GM23338 (cell line): Measurements from ENCODE around the gene SLK. TPM values are rescaled to one million over a fixed set of nuclear protein-coding genes. Genes with fewer than 3 reads are reported as not detected.

Source experiments
- ATAC-seq: fragments of 200-7000 bp; cut with Tn5 transposase; 3 replicates; pipeline ENCODE4 v1.9.1; 2020
- DNase-seq: peaks from one replicate; pipeline ENCODE4 v3.0.0-alpha.2; 2015; ENCODE audit warnings: low spot score
- H2AFZ ChIP-seq: fragments of 200-600 bp; sonication (generic); 2 replicates; pipeline ENCODE4 v1.8.0; 2016; ENCODE audit warnings: antibody characterized with exemption, mild to moderate bottlenecking, moderate library complexity
- H3F3A ChIP-seq: fragments of 200-600 bp; sonication (generic); replicated peaks from 2 replicates; pipeline ENCODE4 v1.8.0; 2017; ENCODE audit warnings: antibody characterized with exemption, mixed run types, low read depth
- H3K27ac ChIP-seq: fragments of 200-600 bp; sonication (generic); 2 replicates; pipeline ENCODE4 v1.6.1; 2016; ENCODE audit warnings: low read depth
- H3K27me3 ChIP-seq: fragments of 200-600 bp; sonication (generic); 2 replicates; pipeline ENCODE4 v1.8.0; 2016; ENCODE audit warnings: mild to moderate bottlenecking, mixed run types, moderate library complexity; ENCODE audit not compliant: insufficient read depth
- H3K36me3 ChIP-seq: fragments of 200-600 bp; sonication (generic); 2 replicates; pipeline ENCODE4 v1.8.0; 2016; ENCODE audit warnings: mild to moderate bottlenecking; ENCODE audit not compliant: insufficient read depth
- H3K4me1 ChIP-seq: fragments of 200-600 bp; sonication (generic); 2 replicates; pipeline ENCODE4 v1.8.0; 2016; ENCODE audit warnings: mild to moderate bottlenecking, moderate library complexity; ENCODE audit not compliant: insufficient read depth
- H3K4me2 ChIP-seq: fragments of 200-600 bp; sonication (generic); 2 replicates; pipeline ENCODE4 v1.7.1; 2017; ENCODE audit warnings: mixed run types
- H3K4me3 ChIP-seq: fragments of 200-600 bp; sonication (generic); 2 replicates; pipeline ENCODE4 v1.6.1; 2016; ENCODE audit warnings: mixed run types
- H3K79me2 ChIP-seq: fragments of 200-600 bp; sonication (generic); replicated peaks from 2 replicates; pipeline ENCODE4 v1.8.0; 2017; ENCODE audit warnings: mild to moderate bottlenecking; ENCODE audit not compliant: insufficient read depth
- H3K9me2 ChIP-seq: fragments of 200-600 bp; sonication (generic); 2 replicates; pipeline ENCODE4 v1.8.0; 2017; ENCODE audit not compliant: insufficient read depth
- H4K20me1 ChIP-seq: fragments of 200-600 bp; sonication (generic); replicated peaks from 2 replicates; pipeline ENCODE4 v1.8.0; 2017; ENCODE audit warnings: mild to moderate bottlenecking; ENCODE audit not compliant: insufficient read depth
- H3K27ac Mint-ChIP-seq: 2 replicates; pipeline ENCODE4 v1.8.0; 2020; ENCODE audit warnings: inconsistent platforms, mild to moderate bottlenecking, moderate library complexity, mixed read lengths
- H3K27me3 Mint-ChIP-seq: 3 replicates; pipeline ENCODE4 v1.8.0; 2022; ENCODE audit warnings: low read depth, mild to moderate bottlenecking, moderate library complexity, mixed read lengths, inconsistent platforms; ENCODE audit not compliant: insufficient read depth, poor library complexity
- H3K36me3 Mint-ChIP-seq: 3 replicates; pipeline ENCODE4 v1.8.0; 2021; ENCODE audit warnings: low read depth, mild to moderate bottlenecking, inconsistent platforms, moderate library complexity, mixed read lengths
- H3K4me1 Mint-ChIP-seq: 3 replicates; pipeline ENCODE4 v1.8.0; 2020; ENCODE audit warnings: mild to moderate bottlenecking, inconsistent platforms, mixed read lengths
- H3K4me3 Mint-ChIP-seq: 3 replicates; pipeline ENCODE4 v1.8.0; 2021; ENCODE audit warnings: moderate library complexity, mild to moderate bottlenecking, inconsistent platforms, mixed read lengths
- H3K9me3 Mint-ChIP-seq: 3 replicates; pipeline ENCODE4 v1.8.0; 2020; ENCODE audit warnings: moderate library complexity, mild to moderate bottlenecking, inconsistent platforms, mixed read lengths
- CREB1 ChIP-seq: fragments of 250-450 bp; sonication (Bioruptor Pico); IDR thresholded peaks from 2 replicates; pipeline ENCODE4 v1.5.0; 2020; ENCODE audit warnings: low read depth, mild to moderate bottlenecking, moderate library complexity
- EZH2phosphoT487 ChIP-seq: fragments of 200-600 bp; sonication (generic); IDR thresholded peaks from one replicate; pipeline ENCODE4 v1.8.1; 2018; ENCODE audit warnings: antibody characterized with exemption; ENCODE audit not compliant: unreplicated experiment
- JUNB ChIP-seq: IDR thresholded peaks from one replicate; pipeline ENCODE4 v1.6.1; 2016; ENCODE audit warnings: antibody characterized with exemption; ENCODE audit not compliant: unreplicated experiment
- ZNF331 ChIP-seq: fragments of 250-450 bp; sonication (Bioruptor Pico); IDR thresholded peaks from 2 replicates; pipeline ENCODE4 v1.5.0; 2020; ENCODE audit warnings: low read depth, mild to moderate bottlenecking, moderate library complexity
- polyA plus RNA-seq: library from polyadenylated mRNA; unstranded; fragments of >200 nt; fragmentation: Nextera tagmentation; extraction: Ambion mirVana; gene quantifications from 2 replicates; pipeline ENCODE4 v1.2.1, GENCODE V29; 2016
- total RNA-seq: library from RNA; depleted of rRNA; stranded (reverse); fragments of >200 nt; shearing (Covaris generic); gene quantifications from 2 replicates; pipeline ENCODE4 v1.2.3, GENCODE V29; 2014
- TF ChIP-seq, protein P1 (sequence below): IDR thresholded peaks from 2 replicates; pipeline ENCODE4 v1.6.1; 2016; ENCODE audit warnings: antibody characterized with exemption
- TF ChIP-seq, protein P2 (sequence below), 2 experiments: fragments of 200-600 bp in 1 of 2; sonication (generic) in 1 of 2; conservative IDR thresholded peaks; 2 replicates each; pipeline versions ENCODE4 v1.5.1 to v1.6.1; 2016 to 2017; ENCODE audit warnings: antibody characterized with exemption in 2 of 2, low read depth in 2 of 2, mild to moderate bottlenecking in 2 of 2, moderate library complexity in 1 of 2
- TF ChIP-seq, protein P3 (sequence below): fragments of 250-450 bp; sonication (Bioruptor Pico); IDR thresholded peaks from 2 replicates; pipeline ENCODE4 v1.5.0; 2020; ENCODE audit warnings: mild to moderate bottlenecking, moderate library complexity

The SLK gene
- total and polyA plus RNA-seq, 2 experiments from 2014 or later = 8.4 to 21.5 TPM

DNA sequence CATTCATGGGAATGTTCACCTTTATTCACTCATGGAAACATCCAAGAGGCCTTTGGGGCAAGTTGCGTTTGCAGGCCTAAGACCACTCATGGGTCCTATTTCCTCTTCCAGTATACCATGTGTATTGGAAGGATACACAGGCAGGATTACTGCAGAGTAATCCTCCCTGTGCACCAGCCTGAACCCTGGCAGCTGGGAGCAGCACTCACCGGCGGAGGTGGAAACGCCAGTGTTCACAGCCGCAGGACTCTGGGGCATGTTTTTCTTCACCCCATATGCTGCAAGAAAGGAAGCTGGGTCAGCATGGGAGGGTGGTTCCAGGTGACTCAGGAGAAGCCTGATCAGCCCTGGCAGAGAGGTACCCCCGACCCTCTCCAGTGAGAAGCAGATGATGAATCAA, 94.3 kb downstream of the SLK start:
- Histone ChIP-seq H3K4me1 (peaks cover 25% of the 10 kb centered on the region), H3K4me3 (no peak overlapping the region), H3K9me2 (peaks cover 31% of the 10 kb centered on the region), H3K36me3 (no peaks in the 10 kb centered on the region), H2AFZ (no peak overlapping the region), H3K4me2 (no peak overlapping the region), H4K20me1 (no peaks in the 10 kb centered on the region), H3K27me3 (no peaks in the 10 kb centered on the region), H3K79me2 (no peaks in the 10 kb centered on the region), H3F3A (peaks cover 3% of the 10 kb centered on the region; the same call in 1 of the 2 replicates), H3K27ac (no peak overlapping the region)
- no peak for ATAC-seq
- no peak for DNase-seq
- Mint-ChIP-seq H3K4me1 (peaks cover 30% of the 10 kb centered on the region), H3K27me3 (peaks cover 10% of the 10 kb centered on the region), H3K36me3 (no peaks in the 10 kb centered on the region), H3K4me3 (no peak overlapping the region), H3K9me3 (no peaks in the 10 kb centered on the region), H3K27ac (no peak overlapping the region)
- no peak for TF ChIP-seq ZNF331 (CRISPR knock-in tag)

DNA sequence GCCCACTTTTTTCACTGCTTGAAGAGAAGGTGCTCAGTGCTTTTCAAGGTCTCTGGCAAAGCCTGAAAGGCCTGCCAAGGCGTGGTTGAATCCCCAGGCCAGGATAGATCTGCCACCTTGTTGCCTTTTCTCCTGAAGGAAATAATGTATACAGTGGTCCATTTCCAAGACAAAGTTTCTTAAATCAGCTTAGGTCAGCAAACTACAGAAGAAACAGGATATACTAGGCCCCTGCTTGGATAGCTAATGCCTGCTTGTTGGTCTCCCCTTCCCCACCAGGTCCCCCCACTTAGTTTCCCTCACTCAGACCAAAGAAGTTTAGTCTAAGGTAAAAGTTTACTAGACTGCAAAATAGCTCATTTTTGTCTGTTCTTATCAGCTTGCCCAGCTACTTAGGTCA, 98.8 kb downstream of the SLK start:
- Mint-ChIP-seq H3K9me3 (no peaks in the 10 kb centered on the region), H3K27me3 (peaks cover 15% of the 10 kb centered on the region), H3K27ac (no peak overlapping the region), H3K4me1 (peaks cover 33% of the 10 kb centered on the region), H3K36me3 (no peaks in the 10 kb centered on the region), H3K4me3 (no peak overlapping the region)
- no peak for ATAC-seq
- Histone ChIP-seq H2AFZ (peak overlapping the region; percentile 3; the same call in 1 of the 2 replicates), H3K4me3 (no peak overlapping the region), H3K4me2 (no peak overlapping the region), H3F3A (no peaks in the 10 kb centered on the region), H3K4me1 (peaks cover 32% of the 10 kb centered on the region), H3K27me3 (no peaks in the 10 kb centered on the region), H4K20me1 (no peaks in the 10 kb centered on the region), H3K36me3 (no peaks in the 10 kb centered on the region), H3K9me2 (peaks cover 29% of the 10 kb centered on the region), H3K27ac (no peak overlapping the region), H3K79me2 (no peaks in the 10 kb centered on the region)
- TF ChIP-seq CREB1 (CRISPR knock-in tag) = no peak
- no peak for TF ChIP-seq JUNB
- TF ChIP-seq, protein P1, sequence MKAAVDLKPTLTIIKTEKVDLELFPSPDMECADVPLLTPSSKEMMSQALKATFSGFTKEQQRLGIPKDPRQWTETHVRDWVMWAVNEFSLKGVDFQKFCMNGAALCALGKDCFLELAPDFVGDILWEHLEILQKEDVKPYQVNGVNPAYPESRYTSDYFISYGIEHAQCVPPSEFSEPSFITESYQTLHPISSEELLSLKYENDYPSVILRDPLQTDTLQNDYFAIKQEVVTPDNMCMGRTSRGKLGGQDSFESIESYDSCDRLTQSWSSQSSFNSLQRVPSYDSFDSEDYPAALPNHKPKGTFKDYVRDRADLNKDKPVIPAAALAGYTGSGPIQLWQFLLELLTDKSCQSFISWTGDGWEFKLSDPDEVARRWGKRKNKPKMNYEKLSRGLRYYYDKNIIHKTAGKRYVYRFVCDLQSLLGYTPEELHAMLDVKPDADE = no peak
- TF ChIP-seq, protein P2, sequence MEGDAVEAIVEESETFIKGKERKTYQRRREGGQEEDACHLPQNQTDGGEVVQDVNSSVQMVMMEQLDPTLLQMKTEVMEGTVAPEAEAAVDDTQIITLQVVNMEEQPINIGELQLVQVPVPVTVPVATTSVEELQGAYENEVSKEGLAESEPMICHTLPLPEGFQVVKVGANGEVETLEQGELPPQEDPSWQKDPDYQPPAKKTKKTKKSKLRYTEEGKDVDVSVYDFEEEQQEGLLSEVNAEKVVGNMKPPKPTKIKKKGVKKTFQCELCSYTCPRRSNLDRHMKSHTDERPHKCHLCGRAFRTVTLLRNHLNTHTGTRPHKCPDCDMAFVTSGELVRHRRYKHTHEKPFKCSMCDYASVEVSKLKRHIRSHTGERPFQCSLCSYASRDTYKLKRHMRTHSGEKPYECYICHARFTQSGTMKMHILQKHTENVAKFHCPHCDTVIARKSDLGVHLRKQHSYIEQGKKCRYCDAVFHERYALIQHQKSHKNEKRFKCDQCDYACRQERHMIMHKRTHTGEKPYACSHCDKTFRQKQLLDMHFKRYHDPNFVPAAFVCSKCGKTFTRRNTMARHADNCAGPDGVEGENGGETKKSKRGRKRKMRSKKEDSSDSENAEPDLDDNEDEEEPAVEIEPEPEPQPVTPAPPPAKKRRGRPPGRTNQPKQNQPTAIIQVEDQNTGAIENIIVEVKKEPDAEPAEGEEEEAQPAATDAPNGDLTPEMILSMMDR (conservative IDR thresholded peaks at IDR 0.05; ENCODE audit: low read depth in 2 of 2) = no peak
- TF ChIP-seq, protein P3, sequence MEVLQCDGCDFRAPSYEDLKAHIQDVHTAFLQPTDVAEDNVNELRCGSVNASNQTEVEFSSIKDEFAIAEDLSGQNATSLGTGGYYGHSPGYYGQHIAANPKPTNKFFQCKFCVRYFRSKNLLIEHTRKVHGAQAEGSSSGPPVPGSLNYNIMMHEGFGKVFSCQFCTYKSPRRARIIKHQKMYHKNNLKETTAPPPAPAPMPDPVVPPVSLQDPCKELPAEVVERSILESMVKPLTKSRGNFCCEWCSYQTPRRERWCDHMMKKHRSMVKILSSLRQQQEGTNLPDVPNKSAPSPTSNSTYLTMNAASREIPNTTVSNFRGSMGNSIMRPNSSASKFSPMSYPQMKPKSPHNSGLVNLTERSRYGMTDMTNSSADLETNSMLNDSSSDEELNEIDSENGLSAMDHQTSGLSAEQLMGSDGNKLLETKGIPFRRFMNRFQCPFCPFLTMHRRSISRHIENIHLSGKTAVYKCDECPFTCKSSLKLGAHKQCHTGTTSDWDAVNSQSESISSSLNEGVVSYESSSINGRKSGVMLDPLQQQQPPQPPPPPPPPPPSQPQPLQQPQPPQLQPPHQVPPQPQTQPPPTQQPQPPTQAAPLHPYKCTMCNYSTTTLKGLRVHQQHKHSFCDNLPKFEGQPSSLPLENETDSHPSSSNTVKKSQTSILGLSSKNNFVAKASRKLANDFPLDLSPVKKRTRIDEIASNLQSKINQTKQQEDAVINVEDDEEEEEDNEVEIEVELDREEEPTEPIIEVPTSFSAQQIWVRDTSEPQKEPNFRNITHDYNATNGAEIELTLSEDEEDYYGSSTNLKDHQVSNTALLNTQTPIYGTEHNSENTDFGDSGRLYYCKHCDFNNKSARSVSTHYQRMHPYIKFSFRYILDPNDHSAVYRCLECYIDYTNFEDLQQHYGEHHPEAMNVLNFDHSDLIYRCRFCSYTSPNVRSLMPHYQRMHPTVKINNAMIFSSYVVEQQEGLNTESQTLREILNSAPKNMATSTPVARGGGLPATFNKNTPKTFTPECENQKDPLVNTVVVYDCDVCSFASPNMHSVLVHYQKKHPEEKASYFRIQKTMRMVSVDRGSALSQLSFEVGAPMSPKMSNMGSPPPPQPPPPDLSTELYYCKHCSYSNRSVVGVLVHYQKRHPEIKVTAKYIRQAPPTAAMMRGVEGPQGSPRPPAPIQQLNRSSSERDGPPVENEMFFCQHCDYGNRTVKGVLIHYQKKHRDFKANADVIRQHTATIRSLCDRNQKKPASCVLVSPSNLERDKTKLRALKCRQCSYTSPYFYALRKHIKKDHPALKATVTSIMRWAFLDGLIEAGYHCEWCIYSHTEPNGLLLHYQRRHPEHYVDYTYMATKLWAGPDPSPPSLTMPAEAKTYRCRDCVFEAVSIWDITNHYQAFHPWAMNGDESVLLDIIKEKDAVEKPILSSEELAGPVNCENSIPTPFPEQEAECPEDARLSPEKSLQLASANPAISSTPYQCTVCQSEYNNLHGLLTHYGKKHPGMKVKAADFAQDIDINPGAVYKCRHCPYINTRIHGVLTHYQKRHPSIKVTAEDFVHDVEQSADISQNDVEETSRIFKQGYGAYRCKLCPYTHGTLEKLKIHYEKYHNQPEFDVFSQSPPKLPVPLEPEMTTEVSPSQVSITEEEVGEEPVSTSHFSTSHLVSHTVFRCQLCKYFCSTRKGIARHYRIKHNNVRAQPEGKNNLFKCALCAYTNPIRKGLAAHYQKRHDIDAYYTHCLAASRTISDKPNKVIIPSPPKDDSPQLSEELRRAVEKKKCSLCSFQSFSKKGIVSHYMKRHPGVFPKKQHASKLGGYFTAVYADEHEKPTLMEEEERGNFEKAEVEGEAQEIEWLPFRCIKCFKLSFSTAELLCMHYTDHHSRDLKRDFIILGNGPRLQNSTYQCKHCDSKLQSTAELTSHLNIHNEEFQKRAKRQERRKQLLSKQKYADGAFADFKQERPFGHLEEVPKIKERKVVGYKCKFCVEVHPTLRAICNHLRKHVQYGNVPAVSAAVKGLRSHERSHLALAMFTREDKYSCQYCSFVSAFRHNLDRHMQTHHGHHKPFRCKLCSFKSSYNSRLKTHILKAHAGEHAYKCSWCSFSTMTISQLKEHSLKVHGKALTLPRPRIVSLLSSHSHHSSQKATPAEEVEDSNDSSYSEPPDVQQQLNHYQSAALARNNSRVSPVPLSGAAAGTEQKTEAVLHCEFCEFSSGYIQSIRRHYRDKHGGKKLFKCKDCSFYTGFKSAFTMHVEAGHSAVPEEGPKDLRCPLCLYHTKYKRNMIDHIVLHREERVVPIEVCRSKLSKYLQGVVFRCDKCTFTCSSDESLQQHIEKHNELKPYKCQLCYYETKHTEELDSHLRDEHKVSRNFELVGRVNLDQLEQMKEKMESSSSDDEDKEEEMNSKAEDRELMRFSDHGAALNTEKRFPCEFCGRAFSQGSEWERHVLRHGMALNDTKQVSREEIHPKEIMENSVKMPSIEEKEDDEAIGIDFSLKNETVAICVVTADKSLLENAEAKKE (CRISPR knock-in tag) = no peak
- no peak for TF ChIP-seq EZH2phosphoT487
- no peak for DNase-seq
